Liver (tissue), 3 donors: ENCODE data around the gene RBL2.

Source experiments
- HNF4G ChIP-seq: IDR thresholded peaks from 2 replicates; pipeline ENCODE4 v1.6.1; 2016; ENCODE audit warnings: antibody characterized with exemption
- JUND ChIP-seq, 2 donors: IDR thresholded peaks; 2 replicates each; pipeline ENCODE4 v1.6.1; 2016; ENCODE audit warnings: antibody characterized with exemption in 2 of 2
- NR2F2 ChIP-seq: IDR thresholded peaks from 2 replicates; pipeline ENCODE4 v1.6.1; 2016; ENCODE audit warnings: antibody characterized with exemption
- TAF1 ChIP-seq: conservative IDR thresholded peaks from 2 replicates; pipeline ENCODE4 v1.6.1; 2016; ENCODE audit warnings: antibody characterized with exemption, mild to moderate bottlenecking
- YY1 ChIP-seq: IDR thresholded peaks from 2 replicates; pipeline ENCODE4 v1.6.1; 2016; ENCODE audit warnings: antibody characterized with exemption, mild to moderate bottlenecking
- TF ChIP-seq, protein P1 (sequence below): fragments of 150-350 bp; IDR thresholded peaks from 2 replicates; pipeline ENCODE4 v1.5.1; 2017; ENCODE audit warnings: improper control_type of control experiment, low read depth, low read length; ENCODE audit not compliant: missing input control
- TF ChIP-seq, protein P2 (sequence below): IDR thresholded peaks from 2 replicates; pipeline ENCODE4 v1.6.1; 2016; ENCODE audit warnings: antibody characterized with exemption
- TF ChIP-seq, protein P3 (sequence below): IDR thresholded peaks from 2 replicates; pipeline ENCODE4 v1.6.1; 2016; ENCODE audit warnings: antibody characterized with exemption
- TF ChIP-seq, protein P4 (sequence below): IDR thresholded peaks from 2 replicates; pipeline ENCODE4 v1.6.1; 2016; ENCODE audit warnings: antibody characterized with exemption
- TF ChIP-seq, protein P5 (sequence below): IDR thresholded peaks from 2 replicates; pipeline ENCODE4 v1.6.1; 2016; ENCODE audit warnings: antibody characterized with exemption, mild to moderate bottlenecking
- donor health status: healthy.
- donor health status: healthy.

DNA sequence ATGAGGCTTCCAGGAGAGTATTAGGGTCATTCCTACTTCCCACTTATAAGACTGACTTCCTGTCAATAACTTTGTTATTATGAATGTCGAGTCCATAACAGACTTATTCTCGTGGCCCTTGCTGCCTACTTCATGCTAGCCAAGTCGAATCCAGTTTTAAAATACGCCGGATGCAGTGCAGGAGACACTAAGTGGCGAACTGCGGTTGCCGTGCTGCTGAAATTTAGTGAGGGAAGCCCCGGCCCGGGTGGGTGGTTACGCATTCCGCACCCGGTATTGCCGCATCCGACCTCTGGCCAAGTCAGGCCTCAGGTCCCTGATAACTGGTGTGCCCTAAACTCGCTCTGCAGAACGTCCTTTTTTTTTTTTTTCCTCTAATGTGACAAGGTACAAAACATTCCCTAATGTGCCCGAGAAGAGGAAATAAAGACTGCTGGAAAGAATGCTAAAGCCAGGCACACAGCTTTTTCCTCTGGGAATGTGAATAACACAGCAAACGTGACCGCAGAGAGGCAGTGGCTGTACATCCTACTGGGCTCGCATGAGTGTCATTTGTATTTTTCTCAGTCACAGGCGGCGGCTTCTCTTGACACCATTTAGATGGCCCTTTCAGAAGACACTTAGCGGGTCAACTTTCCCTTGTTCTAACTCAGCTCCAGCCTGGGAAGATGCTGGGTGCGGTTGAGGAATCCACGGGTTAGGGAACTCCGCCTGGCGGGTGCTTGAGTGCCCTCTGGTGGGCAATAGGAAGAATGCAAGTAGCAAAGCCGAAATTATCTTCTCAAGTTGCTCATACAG is 75.8 kb downstream of the RBL2 start:
- TF ChIP-seq YY1 (peak; percentile 60), JUND (IDR thresholded peaks at IDR 0.05) (peak in 1 of 2 donors; percentile 60), TAF1 (peak; percentile 19), NR2F2 (peak; percentile 20), HNF4G (peak; percentile 20)
- TF ChIP-seq, protein P1, sequence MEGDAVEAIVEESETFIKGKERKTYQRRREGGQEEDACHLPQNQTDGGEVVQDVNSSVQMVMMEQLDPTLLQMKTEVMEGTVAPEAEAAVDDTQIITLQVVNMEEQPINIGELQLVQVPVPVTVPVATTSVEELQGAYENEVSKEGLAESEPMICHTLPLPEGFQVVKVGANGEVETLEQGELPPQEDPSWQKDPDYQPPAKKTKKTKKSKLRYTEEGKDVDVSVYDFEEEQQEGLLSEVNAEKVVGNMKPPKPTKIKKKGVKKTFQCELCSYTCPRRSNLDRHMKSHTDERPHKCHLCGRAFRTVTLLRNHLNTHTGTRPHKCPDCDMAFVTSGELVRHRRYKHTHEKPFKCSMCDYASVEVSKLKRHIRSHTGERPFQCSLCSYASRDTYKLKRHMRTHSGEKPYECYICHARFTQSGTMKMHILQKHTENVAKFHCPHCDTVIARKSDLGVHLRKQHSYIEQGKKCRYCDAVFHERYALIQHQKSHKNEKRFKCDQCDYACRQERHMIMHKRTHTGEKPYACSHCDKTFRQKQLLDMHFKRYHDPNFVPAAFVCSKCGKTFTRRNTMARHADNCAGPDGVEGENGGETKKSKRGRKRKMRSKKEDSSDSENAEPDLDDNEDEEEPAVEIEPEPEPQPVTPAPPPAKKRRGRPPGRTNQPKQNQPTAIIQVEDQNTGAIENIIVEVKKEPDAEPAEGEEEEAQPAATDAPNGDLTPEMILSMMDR, result peak; percentile 95
- TF ChIP-seq, protein P2, sequence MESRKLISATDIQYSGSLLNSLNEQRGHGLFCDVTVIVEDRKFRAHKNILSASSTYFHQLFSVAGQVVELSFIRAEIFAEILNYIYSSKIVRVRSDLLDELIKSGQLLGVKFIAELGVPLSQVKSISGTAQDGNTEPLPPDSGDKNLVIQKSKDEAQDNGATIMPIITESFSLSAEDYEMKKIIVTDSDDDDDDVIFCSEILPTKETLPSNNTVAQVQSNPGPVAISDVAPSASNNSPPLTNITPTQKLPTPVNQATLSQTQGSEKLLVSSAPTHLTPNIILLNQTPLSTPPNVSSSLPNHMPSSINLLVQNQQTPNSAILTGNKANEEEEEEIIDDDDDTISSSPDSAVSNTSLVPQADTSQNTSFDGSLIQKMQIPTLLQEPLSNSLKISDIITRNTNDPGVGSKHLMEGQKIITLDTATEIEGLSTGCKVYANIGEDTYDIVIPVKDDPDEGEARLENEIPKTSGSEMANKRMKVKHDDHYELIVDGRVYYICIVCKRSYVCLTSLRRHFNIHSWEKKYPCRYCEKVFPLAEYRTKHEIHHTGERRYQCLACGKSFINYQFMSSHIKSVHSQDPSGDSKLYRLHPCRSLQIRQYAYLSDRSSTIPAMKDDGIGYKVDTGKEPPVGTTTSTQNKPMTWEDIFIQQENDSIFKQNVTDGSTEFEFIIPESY, result no peak
- TF ChIP-seq, protein P3, sequence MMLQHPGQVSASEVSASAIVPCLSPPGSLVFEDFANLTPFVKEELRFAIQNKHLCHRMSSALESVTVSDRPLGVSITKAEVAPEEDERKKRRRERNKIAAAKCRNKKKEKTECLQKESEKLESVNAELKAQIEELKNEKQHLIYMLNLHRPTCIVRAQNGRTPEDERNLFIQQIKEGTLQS, result peak; percentile 74
- TF ChIP-seq, protein P4, sequence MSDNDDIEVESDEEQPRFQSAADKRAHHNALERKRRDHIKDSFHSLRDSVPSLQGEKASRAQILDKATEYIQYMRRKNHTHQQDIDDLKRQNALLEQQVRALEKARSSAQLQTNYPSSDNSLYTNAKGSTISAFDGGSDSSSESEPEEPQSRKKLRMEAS, result peak; percentile 78
- TF ChIP-seq, protein P5, sequence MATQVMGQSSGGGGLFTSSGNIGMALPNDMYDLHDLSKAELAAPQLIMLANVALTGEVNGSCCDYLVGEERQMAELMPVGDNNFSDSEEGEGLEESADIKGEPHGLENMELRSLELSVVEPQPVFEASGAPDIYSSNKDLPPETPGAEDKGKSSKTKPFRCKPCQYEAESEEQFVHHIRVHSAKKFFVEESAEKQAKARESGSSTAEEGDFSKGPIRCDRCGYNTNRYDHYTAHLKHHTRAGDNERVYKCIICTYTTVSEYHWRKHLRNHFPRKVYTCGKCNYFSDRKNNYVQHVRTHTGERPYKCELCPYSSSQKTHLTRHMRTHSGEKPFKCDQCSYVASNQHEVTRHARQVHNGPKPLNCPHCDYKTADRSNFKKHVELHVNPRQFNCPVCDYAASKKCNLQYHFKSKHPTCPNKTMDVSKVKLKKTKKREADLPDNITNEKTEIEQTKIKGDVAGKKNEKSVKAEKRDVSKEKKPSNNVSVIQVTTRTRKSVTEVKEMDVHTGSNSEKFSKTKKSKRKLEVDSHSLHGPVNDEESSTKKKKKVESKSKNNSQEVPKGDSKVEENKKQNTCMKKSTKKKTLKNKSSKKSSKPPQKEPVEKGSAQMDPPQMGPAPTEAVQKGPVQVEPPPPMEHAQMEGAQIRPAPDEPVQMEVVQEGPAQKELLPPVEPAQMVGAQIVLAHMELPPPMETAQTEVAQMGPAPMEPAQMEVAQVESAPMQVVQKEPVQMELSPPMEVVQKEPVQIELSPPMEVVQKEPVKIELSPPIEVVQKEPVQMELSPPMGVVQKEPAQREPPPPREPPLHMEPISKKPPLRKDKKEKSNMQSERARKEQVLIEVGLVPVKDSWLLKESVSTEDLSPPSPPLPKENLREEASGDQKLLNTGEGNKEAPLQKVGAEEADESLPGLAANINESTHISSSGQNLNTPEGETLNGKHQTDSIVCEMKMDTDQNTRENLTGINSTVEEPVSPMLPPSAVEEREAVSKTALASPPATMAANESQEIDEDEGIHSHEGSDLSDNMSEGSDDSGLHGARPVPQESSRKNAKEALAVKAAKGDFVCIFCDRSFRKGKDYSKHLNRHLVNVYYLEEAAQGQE, result peak; percentile 76
